HepG2 (cell line): ENCODE results near the gene ASZ1. TPM values are rescaled to one million over a fixed set of nuclear protein-coding genes. Genes with fewer than 3 reads are reported as not detected.
A peak's percentile ranks its signal among the peaks of the same experiment; 100 is the strongest.

Experiments used
- ATAC-seq: fragments of 200-7000 bp; cut with Tn5 transposase; 3 replicates; pipeline ENCODE4 v1.9.1; 2020; ENCODE audit warnings: mild to moderate bottlenecking, moderate library complexity
- BruUV-seq: library from RNA; stranded (reverse); fragments of 400-500 nt; replicated peaks from 2 replicates; lab custom pipeline; 2021; lab: Mats Ljungman, UMichigan
- CTCF ChIA-PET: fragments of 300-600 bp; formaldehyde crosslinking; extraction: SDS; loops from one replicate; lab custom pipeline; 2021; ENCODE audit warnings: low total read pairs, inconsistent platforms, low intra/inter-chr PET ratio; lab: Yijun Ruan, JAX
- POLR2A ChIA-PET: fragments of 350-600 bp; sonication (Branson Sonifier 250); formaldehyde crosslinking; loops from one replicate; lab custom pipeline; 2020; ENCODE audit warnings: antibody characterized with exemption, inconsistent platforms; lab: Yijun Ruan, JAX
- DNase-seq: peaks from one replicate; pipeline ENCODE4 v3.0.0-alpha.2; 2015; ENCODE audit warnings: low spot score
- FAIRE-seq: peaks from 3 replicates; lab custom pipeline; 2011; peaks lifted over from hg19 to GRCh38; lab: Jason Lieb, UNC
- H2AFZ ChIP-seq: one replicate; pipeline ENCODE4 v1.6.1; 2011; ENCODE audit warnings: low read length, inconsistent platforms
- H3K27ac ChIP-seq: fragments of 300-600 bp; 3 replicates; pipeline ENCODE4 v1.8.0; 2011; ENCODE audit warnings: mixed run types, mild to moderate bottlenecking, mixed read lengths, low read length, inconsistent platforms; ENCODE audit not compliant: insufficient read depth; ENCODE audit errors: extremely low read length
- H3K27me3 ChIP-seq, 2 experiments: fragments of 200-600 bp in 1 of 2; 2 replicates in 1 of 2; 3 replicates in 1 of 2; pipeline versions ENCODE4 v1.6.0 to v1.8.0; 2011; ENCODE audit warnings: low read length in 2 of 2, mild to moderate bottlenecking in 2 of 2, moderate library complexity in 2 of 2, inconsistent platforms in 1 of 2; ENCODE audit not compliant: insufficient read depth in 2 of 2, control insufficient read depth in 1 of 2
- H3K36me3 ChIP-seq, 2 experiments: fragments of 200-600 bp in 1 of 2; replicated peaks in 1 of 2; 2 replicates in 1 of 2; 3 replicates in 1 of 2; pipeline versions ENCODE4 v1.5.1 to v1.8.0; 2011; ENCODE audit warnings: low read length in 2 of 2, inconsistent platforms in 1 of 2; ENCODE audit not compliant: insufficient read depth in 2 of 2, control insufficient read depth in 1 of 2
- H3K4me1 ChIP-seq: 2 replicates; pipeline ENCODE4 v1.5.1; 2012; ENCODE audit warnings: low read length, inconsistent platforms; ENCODE audit not compliant: insufficient read depth
- H3K4me2 ChIP-seq: 2 replicates; pipeline ENCODE4 v1.6.0; 2011; ENCODE audit warnings: low read depth, low read length, inconsistent platforms
- H3K4me3 ChIP-seq, 3 experiments: fragments of 200-600 bp in 1 of 3; sonication (generic), shearing (Covaris generic) in 1 of 3; replicated peaks in 1 of 3; 2 replicates each; pipeline ENCODE4 v1.5.1; 2011 to 2016; ENCODE audit warnings: low read length in 3 of 3, inconsistent platforms in 2 of 3, low read depth in 2 of 3, mild to moderate bottlenecking in 2 of 3, control low read depth in 1 of 3, mixed read lengths in 1 of 3; ENCODE audit not compliant: insufficient read depth in 1 of 3
- H3K79me2 ChIP-seq: one replicate; pipeline ENCODE4 v1.6.1; 2011; ENCODE audit warnings: low read length, inconsistent platforms; ENCODE audit not compliant: insufficient read depth
- H3K9ac ChIP-seq: 2 replicates; pipeline ENCODE4 v1.6.0; 2011; ENCODE audit warnings: mild to moderate bottlenecking, low read depth, low read length, inconsistent platforms; ENCODE audit not compliant: insufficient read depth
- H3K9me3 ChIP-seq: 2 replicates; pipeline ENCODE4 v1.5.1; 2012; ENCODE audit warnings: mild to moderate bottlenecking, low read length
- H4K20me1 ChIP-seq: 2 replicates; pipeline ENCODE4 v1.6.0; 2011; ENCODE audit warnings: inconsistent platforms, mild to moderate bottlenecking, low read length, moderate library complexity; ENCODE audit not compliant: insufficient read depth
- BORCS8-MEF2B ChIP-seq: sonication (generic); formaldehyde crosslinking; IDR thresholded peaks from 2 replicates; pipeline ENCODE4 v1.8.0; 2022; ENCODE audit warnings: mild to moderate bottlenecking, missing genetic modification reagents
- CEBPB ChIP-seq: IDR thresholded peaks from 2 replicates; pipeline ENCODE4 v1.6.1; 2011; ENCODE audit warnings: low read depth, low read length, improper control_type of control experiment, borderline replicate concordance
- SMYD3 ChIP-seq: sonication (generic); formaldehyde crosslinking; IDR thresholded peaks from 2 replicates; pipeline ENCODE4 v1.8.1; 2023; ENCODE audit warnings: mild to moderate bottlenecking, missing genetic modification reagents
- TBX3 ChIP-seq: fragments of 450-650 bp; IDR thresholded peaks from 2 replicates; pipeline ENCODE4 v1.6.1; 2017; ENCODE audit warnings: antibody characterized with exemption, mild to moderate bottlenecking, inconsistent platforms, borderline replicate concordance
- ZBTB10 ChIP-seq: sonication (generic); formaldehyde crosslinking; IDR thresholded peaks from 2 replicates; pipeline ENCODE4 v1.4.0; 2020; ENCODE audit warnings: missing genetic modification reagents, borderline replicate concordance
- ZNF18 ChIP-seq: sonication (generic); formaldehyde crosslinking; IDR thresholded peaks from 2 replicates; pipeline ENCODE4 v1.8.0; 2022; ENCODE audit warnings: mild to moderate bottlenecking, missing genetic modification reagents; ENCODE audit not compliant: insufficient replicate concordance
- ZNF207 ChIP-seq: fragments of 450-650 bp; IDR thresholded peaks from 2 replicates; pipeline ENCODE4 v1.6.1; 2016; ENCODE audit warnings: antibody characterized with exemption, borderline replicate concordance
- ZNF879 ChIP-seq: sonication (generic); formaldehyde crosslinking; IDR thresholded peaks from 2 replicates; pipeline ENCODE4 v1.8.1; 2023; ENCODE audit warnings: missing genetic modification reagents
- WGBS: methylation state at CpG from one replicate; pipeline ENCODE4 v1.1.6; 2017; ENCODE audit warnings: low lambda C conversion rate; 5-methylcytosine and 5-hydroxymethylcytosine counted together
- in situ Hi-C: cut with HindIII; loops from 2 replicates; pipeline ENCODE4 v1.10.0; 2017; ENCODE audit warnings: low pct_unique_long_range_greater_than_20kb; ENCODE audit not compliant: extremely low pct_ligation_motif_present
- intact Hi-C: fragments of 100-400 bp; cut with micrococcal nuclease; formaldehyde crosslinking; loops from one replicate; pipeline ENCODE4 v1.10.0; 2022; ENCODE audit not compliant: unreplicated experiment
- polyA plus RNA-seq, 8 experiments: library from polyadenylated mRNA; depleted of rRNA in 3 of 8; stranded (reverse) in 7 of 8; unstranded in 1 of 8; fragments of >200 nt; fragmentation: Illumina TruSeq in 4 of 8; extraction: Trizol in 4 of 8; gene quantifications; 2 replicates each; pipeline versions ENCODE4 v1.2.1 to v1.2.3, GENCODE V29; 2011 to 2016; ENCODE audit warnings: low read depth in 4 of 8, missing spikeins in 1 of 8, mixed read lengths in 1 of 8; ENCODE audit not compliant: insufficient read depth in 1 of 8
- total RNA-seq, 5 experiments: library from RNA; depleted of rRNA; stranded (reverse); fragments of >200 nt; fragmentation: Illumina TruSeq; extraction: Trizol; gene quantifications; 2 replicates each; pipeline ENCODE4 v1.2.3, GENCODE V29; 2016; ENCODE audit warnings: low read depth in 1 of 5

ASZ1 gene
- total and polyA plus RNA-seq, 2 of the 13 experiments (the other 11 are each of a cell fraction or from before 2014, with no cell fraction given), result not detected

DNA sequence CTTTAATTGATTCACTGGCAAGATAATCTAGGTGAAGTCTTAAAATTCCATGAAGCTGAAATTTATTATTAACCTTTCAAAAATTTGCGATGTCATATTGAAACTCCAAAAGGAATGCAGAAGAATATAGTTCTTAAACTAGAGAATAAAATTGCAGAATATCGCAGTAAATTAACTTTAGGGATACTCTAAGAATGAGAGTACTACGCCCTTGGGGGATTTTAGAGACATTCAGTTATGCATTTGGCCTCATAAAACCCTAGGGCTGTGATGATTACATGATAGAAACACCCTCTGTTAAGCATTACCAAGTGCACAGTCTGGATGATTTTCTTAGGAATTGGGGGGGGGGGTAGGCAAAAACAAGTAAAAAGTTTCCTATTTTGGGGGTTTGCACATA lies 108.1 kb downstream of the ASZ1 start:
- Histone ChIP-seq H3K27me3 (peaks cover 8 to 42% of the 10 kb centered on the region in 2 experiments; a peak in 4 of 5 replicates), H3K79me2 (no peaks in the 10 kb centered on the region), H3K9ac (no peak overlapping the region), H3K4me1 (no peaks in the 10 kb centered on the region), H2AFZ (no peak overlapping the region), H3K9me3 (no peaks in the 10 kb centered on the region), H3K27ac (no peak overlapping the region), H3K36me3 (no peaks in the 10 kb centered on the region), H3K4me3 (no peak overlapping the region), H4K20me1 (no peaks in the 10 kb centered on the region), H3K4me2 (no peak overlapping the region)
- intact Hi-C loops (no loop called here), in situ Hi-C loops (no loop called here)
- no TSS peak for BruUV-seq
- POLR2A ChIA-PET, result no interaction called here
- no peak for ATAC-seq
- CTCF ChIA-PET, result no interaction called here
- under 1% methylated on average over 3 of the region's 3 CpGs for WGBS
- FAIRE-seq, result no peak
- TF ChIP-seq SMYD3 (CRISPR knock-in tag) (no peak), ZNF879 (CRISPR knock-in tag) (no peak)
- DNase-seq, result no peak

- ATAC-seq (no peak), FAIRE-seq (no peak), DNase-seq (no peak)
- no peaks in the 10 kb centered on the region for H4K20me1 ChIP-seq
- peaks cover 0 to 4% of the 10 kb centered on the region in 2 experiments; a peak in 1 of 5 replicates for H3K27me3 ChIP-seq
- H3K79me2 ChIP-seq, result no peaks in the 10 kb centered on the region
- POLR2A ChIA-PET, result no interaction called here
- no peak overlapping the region for H3K4me2 ChIP-seq
- CTCF ChIA-PET, result no interaction called here
- H3K9ac ChIP-seq, result no peak overlapping the region
- intact Hi-C loops, result no loop called here
- no peak overlapping the region for H3K27ac ChIP-seq
- no peaks in the 10 kb centered on the region for H3K36me3 ChIP-seq
- TF ChIP-seq TBX3 (no peak), ZNF18 (no peak), ZNF207 (no peak), CEBPB (peak; percentile 22; the same call in 1 of the 2 replicates), ZBTB10 (CRISPR knock-in tag) (no peak), BORCS8-MEF2B (no peak)
- H3K4me3 ChIP-seq, result no peak overlapping the region
- no peaks in the 10 kb centered on the region for H3K9me3 ChIP-seq
- BruUV-seq, result no TSS peak
- in situ Hi-C loops, result no loop called here
- no peaks in the 10 kb centered on the region for H3K4me1 ChIP-seq
- no peak overlapping the region for H2AFZ ChIP-seq
Observed at GRCh38 chr7:117313582-117313981, 113.7 kb downstream of the ASZ1 start.
